GM23338 (cell line): ENCODE data around the gene SOX13. TPM values are rescaled to one million over a fixed set of nuclear protein-coding genes. Genes with fewer than 3 reads are reported as not detected.

ENCODE experiments used
- ATAC-seq: fragments of 200-7000 bp; cut with Tn5 transposase; 3 replicates; pipeline ENCODE4 v1.9.1; 2020
- DNase-seq: peaks from one replicate; pipeline ENCODE4 v3.0.0-alpha.2; 2015; ENCODE audit warnings: low spot score
- H2AFZ ChIP-seq: fragments of 200-600 bp; sonication (generic); 2 replicates; pipeline ENCODE4 v1.8.0; 2016; ENCODE audit warnings: antibody characterized with exemption, mild to moderate bottlenecking, moderate library complexity
- H3F3A ChIP-seq: fragments of 200-600 bp; sonication (generic); replicated peaks from 2 replicates; pipeline ENCODE4 v1.8.0; 2017; ENCODE audit warnings: antibody characterized with exemption, mixed run types, low read depth
- H3K27ac ChIP-seq: fragments of 200-600 bp; sonication (generic); 2 replicates; pipeline ENCODE4 v1.6.1; 2016; ENCODE audit warnings: low read depth
- H3K27me3 ChIP-seq: fragments of 200-600 bp; sonication (generic); 2 replicates; pipeline ENCODE4 v1.8.0; 2016; ENCODE audit warnings: mild to moderate bottlenecking, mixed run types, moderate library complexity; ENCODE audit not compliant: insufficient read depth
- H3K36me3 ChIP-seq: fragments of 200-600 bp; sonication (generic); 2 replicates; pipeline ENCODE4 v1.8.0; 2016; ENCODE audit warnings: mild to moderate bottlenecking; ENCODE audit not compliant: insufficient read depth
- H3K4me1 ChIP-seq: fragments of 200-600 bp; sonication (generic); 2 replicates; pipeline ENCODE4 v1.8.0; 2016; ENCODE audit warnings: mild to moderate bottlenecking, moderate library complexity; ENCODE audit not compliant: insufficient read depth
- H3K4me2 ChIP-seq: fragments of 200-600 bp; sonication (generic); 2 replicates; pipeline ENCODE4 v1.7.1; 2017; ENCODE audit warnings: mixed run types
- H3K4me3 ChIP-seq: fragments of 200-600 bp; sonication (generic); 2 replicates; pipeline ENCODE4 v1.6.1; 2016; ENCODE audit warnings: mixed run types
- H3K79me2 ChIP-seq: fragments of 200-600 bp; sonication (generic); replicated peaks from 2 replicates; pipeline ENCODE4 v1.8.0; 2017; ENCODE audit warnings: mild to moderate bottlenecking; ENCODE audit not compliant: insufficient read depth
- H3K9me2 ChIP-seq: fragments of 200-600 bp; sonication (generic); 2 replicates; pipeline ENCODE4 v1.8.0; 2017; ENCODE audit not compliant: insufficient read depth
- H4K20me1 ChIP-seq: fragments of 200-600 bp; sonication (generic); replicated peaks from 2 replicates; pipeline ENCODE4 v1.8.0; 2017; ENCODE audit warnings: mild to moderate bottlenecking; ENCODE audit not compliant: insufficient read depth
- H3K27ac Mint-ChIP-seq: 2 replicates; pipeline ENCODE4 v1.8.0; 2020; ENCODE audit warnings: inconsistent platforms, mild to moderate bottlenecking, moderate library complexity, mixed read lengths
- H3K27me3 Mint-ChIP-seq: 3 replicates; pipeline ENCODE4 v1.8.0; 2022; ENCODE audit warnings: low read depth, mild to moderate bottlenecking, moderate library complexity, mixed read lengths, inconsistent platforms; ENCODE audit not compliant: insufficient read depth, poor library complexity
- H3K36me3 Mint-ChIP-seq: 3 replicates; pipeline ENCODE4 v1.8.0; 2021; ENCODE audit warnings: low read depth, mild to moderate bottlenecking, inconsistent platforms, moderate library complexity, mixed read lengths
- H3K4me1 Mint-ChIP-seq: 3 replicates; pipeline ENCODE4 v1.8.0; 2020; ENCODE audit warnings: mild to moderate bottlenecking, inconsistent platforms, mixed read lengths
- H3K4me3 Mint-ChIP-seq: 3 replicates; pipeline ENCODE4 v1.8.0; 2021; ENCODE audit warnings: moderate library complexity, mild to moderate bottlenecking, inconsistent platforms, mixed read lengths
- H3K9me3 Mint-ChIP-seq: 3 replicates; pipeline ENCODE4 v1.8.0; 2020; ENCODE audit warnings: moderate library complexity, mild to moderate bottlenecking, inconsistent platforms, mixed read lengths
- CTCF ChIP-seq, 2 experiments: fragments of 200-600 bp in 1 of 2; sonication (generic) in 1 of 2; conservative IDR thresholded peaks; 2 replicates each; pipeline versions ENCODE4 v1.5.1 to v1.6.1; 2016 to 2017; ENCODE audit warnings: antibody characterized with exemption in 2 of 2, low read depth in 2 of 2, mild to moderate bottlenecking in 2 of 2, moderate library complexity in 1 of 2
- ETS1 ChIP-seq: IDR thresholded peaks from 2 replicates; pipeline ENCODE4 v1.6.1; 2016; ENCODE audit warnings: antibody characterized with exemption
- EZH2phosphoT487 ChIP-seq: fragments of 200-600 bp; sonication (generic); IDR thresholded peaks from one replicate; pipeline ENCODE4 v1.8.1; 2018; ENCODE audit warnings: antibody characterized with exemption; ENCODE audit not compliant: unreplicated experiment
- NANOG ChIP-seq: IDR thresholded peaks from 2 replicates; pipeline ENCODE4 v1.6.1; 2016; ENCODE audit warnings: antibody characterized with exemption, borderline replicate concordance
- STAT1 ChIP-seq: IDR thresholded peaks from one replicate; pipeline ENCODE4 v1.6.1; 2016; ENCODE audit warnings: antibody characterized with exemption; ENCODE audit not compliant: unreplicated experiment
- ZNF462 ChIP-seq: fragments of 250-450 bp; sonication (Bioruptor Pico); IDR thresholded peaks from 2 replicates; pipeline ENCODE4 v1.5.0; 2020; ENCODE audit warnings: mild to moderate bottlenecking, moderate library complexity
- polyA plus RNA-seq: library from polyadenylated mRNA; unstranded; fragments of >200 nt; fragmentation: Nextera tagmentation; extraction: Ambion mirVana; gene quantifications from 2 replicates; pipeline ENCODE4 v1.2.1, GENCODE V29; 2016
- total RNA-seq: library from RNA; depleted of rRNA; stranded (reverse); fragments of >200 nt; shearing (Covaris generic); gene quantifications from 2 replicates; pipeline ENCODE4 v1.2.3, GENCODE V29; 2014

Gene SOX13
- total and polyA plus RNA-seq, 2 experiments from 2014 or later = 28.6 to 123 TPM

GRCh38 chr1:204174958-204175357 is 102.0 kb downstream of the SOX13 start:
- no peaks in the 10 kb centered on the region for H3F3A ChIP-seq
- H3K27ac ChIP-seq = no peak overlapping the region
- Mint-ChIP-seq H3K27ac (no peak overlapping the region), H3K27me3 (peaks cover 2% of the 10 kb centered on the region), H3K36me3 (peaks cover 5% of the 10 kb centered on the region; the same call in 2 of the 3 replicates), H3K4me3 (no peak overlapping the region), H3K9me3 (peaks cover 19% of the 10 kb centered on the region), H3K4me1 (no peaks in the 10 kb centered on the region)
- no peak overlapping the region for H2AFZ ChIP-seq
- H3K4me2 ChIP-seq = no peak overlapping the region
- no peak overlapping the region for H3K4me3 ChIP-seq
- no peak for ATAC-seq
- H3K27me3 ChIP-seq = no peaks in the 10 kb centered on the region
- H3K4me1 ChIP-seq = no peaks in the 10 kb centered on the region
- no peak for DNase-seq
- H3K36me3 ChIP-seq = 0 out of 2 replicates have a peak, but pooled peaks cover 5% of the 10 kb centered on the region
- 0 out of 2 replicates have a peak, but pooled peaks cover 5% of the 10 kb centered on the region for H3K9me2 ChIP-seq
- H3K79me2 ChIP-seq = no peaks in the 10 kb centered on the region
- TF ChIP-seq CTCF (conservative IDR thresholded peaks at IDR 0.05; ENCODE audit: low read depth in 2 of 2) (no peak), NANOG (no peak)
- H4K20me1 ChIP-seq = no peaks in the 10 kb centered on the region

- no peaks in the 10 kb centered on the region for H3K79me2 ChIP-seq
- H3K27me3 Mint-ChIP-seq = peaks cover 6% of the 10 kb centered on the region
- no peak overlapping the region for H2AFZ ChIP-seq
- no peaks in the 10 kb centered on the region for H3K36me3 ChIP-seq
- no peak overlapping the region for H3K4me3 ChIP-seq
- H3K27ac Mint-ChIP-seq = no peak overlapping the region
- no peaks in the 10 kb centered on the region for H3K4me1 Mint-ChIP-seq
- H3F3A ChIP-seq = no peaks in the 10 kb centered on the region
- H3K9me3 Mint-ChIP-seq = peaks cover 19% of the 10 kb centered on the region
- no peaks in the 10 kb centered on the region for H3K4me1 ChIP-seq
- ATAC-seq (no peak), DNase-seq (no peak)
- 0 out of 2 replicates have a peak, but pooled peaks cover 5% of the 10 kb centered on the region for H3K9me2 ChIP-seq
- no peaks in the 10 kb centered on the region for H4K20me1 ChIP-seq
- H3K27me3 ChIP-seq = no peaks in the 10 kb centered on the region
- no peak overlapping the region for H3K27ac ChIP-seq
- no peak overlapping the region for H3K4me2 ChIP-seq
- no peak overlapping the region for H3K4me3 Mint-ChIP-seq
- peaks cover 3% of the 10 kb centered on the region; the same call in 2 of the 3 replicates for H3K36me3 Mint-ChIP-seq
- no peak for TF ChIP-seq EZH2phosphoT487
- TF ChIP-seq ZNF462 (CRISPR knock-in tag) = no peak
- no peak for TF ChIP-seq STAT1
- no peak for TF ChIP-seq ETS1
- TF ChIP-seq CTCF (conservative IDR thresholded peaks at IDR 0.05; ENCODE audit: low read depth in 2 of 2) = no peak
Measured at GRCh38 chr1:204176049-204176448, 103.1 kb downstream of the SOX13 start.
